ENCODE results near the gene CIROP.

The CIROP gene

GRCh38 chr14:23128969-23129758 lies 24.4 kb upstream of the CIROP start:
- peaks cover 44% of the 10 kb centered on the region for H3K36me3 ChIP-seq (ENCODE audit: control insufficient read depth, low read depth, low read length)
- H3K4me1 ChIP-seq (ENCODE audit: control insufficient read depth, low read depth, low read length): peaks cover 4% of the 10 kb centered on the region
- H3K27ac ChIP-seq (ENCODE audit: low read length): no peak overlapping the region
- H3K9ac ChIP-seq (ENCODE audit: low read length): no peak overlapping the region
- no peak overlapping the region for H3K4me3 ChIP-seq (ENCODE audit: low read length)
- H3K27me3 ChIP-seq (ENCODE audit: control insufficient read depth, insufficient read depth, low read length): no peaks in the 10 kb centered on the region
- H3K9me3 ChIP-seq (ENCODE audit: control insufficient read depth, low read depth, low read length): no peaks in the 10 kb centered on the region

GRCh38 chr14:23127861-23128260 lies 23.1 kb upstream of the CIROP start:
- Histone ChIP-seq H3K27me3 (ENCODE audit: control insufficient read depth, insufficient read depth, low read length) (no peaks in the 10 kb centered on the region), H3K4me1 (ENCODE audit: control insufficient read depth, low read depth, low read length) (peaks cover 7% of the 10 kb centered on the region), H3K9ac (ENCODE audit: low read length) (no peak overlapping the region), H3K27ac (ENCODE audit: low read length) (no peak overlapping the region), H3K36me3 (ENCODE audit: control insufficient read depth, low read depth, low read length) (peaks cover 44% of the 10 kb centered on the region), H3K4me3 (ENCODE audit: low read length) (no peak overlapping the region), H3K9me3 (ENCODE audit: control insufficient read depth, low read depth, low read length) (no peaks in the 10 kb centered on the region)

- H3K4me1 ChIP-seq (ENCODE audit: control insufficient read depth, low read depth, low read length): peaks cover 7% of the 10 kb centered on the region
- H3K9ac ChIP-seq (ENCODE audit: low read length): no peak overlapping the region
- peaks cover 44% of the 10 kb centered on the region for H3K36me3 ChIP-seq (ENCODE audit: control insufficient read depth, low read depth, low read length)
- no peak overlapping the region for H3K27ac ChIP-seq (ENCODE audit: low read length)
- no peaks in the 10 kb centered on the region for H3K27me3 ChIP-seq (ENCODE audit: control insufficient read depth, insufficient read depth, low read length)
- no peak overlapping the region for H3K4me3 ChIP-seq (ENCODE audit: low read length)
- no peaks in the 10 kb centered on the region for H3K9me3 ChIP-seq (ENCODE audit: control insufficient read depth, low read depth, low read length)
Observed at GRCh38 chr14:23126548-23127278, 21.9 kb upstream of the CIROP start.

GRCh38 chr14:23125933-23126524 lies 21.2 kb upstream of the CIROP start:
- H3K9ac ChIP-seq (ENCODE audit: low read length): no peak overlapping the region
- H3K4me3 ChIP-seq (ENCODE audit: low read length): no peak overlapping the region
- peaks cover 11% of the 10 kb centered on the region for H3K4me1 ChIP-seq (ENCODE audit: control insufficient read depth, low read depth, low read length)
- no peaks in the 10 kb centered on the region for H3K9me3 ChIP-seq (ENCODE audit: control insufficient read depth, low read depth, low read length)
- no peak overlapping the region for H3K27ac ChIP-seq (ENCODE audit: low read length)
- H3K27me3 ChIP-seq (ENCODE audit: control insufficient read depth, insufficient read depth, low read length): no peaks in the 10 kb centered on the region
- H3K36me3 ChIP-seq (ENCODE audit: control insufficient read depth, low read depth, low read length): peaks cover 37% of the 10 kb centered on the region

- Histone ChIP-seq H3K27me3 (ENCODE audit: control insufficient read depth, insufficient read depth, low read length) (no peaks in the 10 kb centered on the region), H3K4me1 (ENCODE audit: control insufficient read depth, low read depth, low read length) (peaks cover 14% of the 10 kb centered on the region), H3K9ac (ENCODE audit: low read length) (no peak overlapping the region), H3K36me3 (ENCODE audit: control insufficient read depth, low read depth, low read length) (peaks cover 27% of the 10 kb centered on the region), H3K27ac (ENCODE audit: low read length) (no peak overlapping the region), H3K4me3 (ENCODE audit: low read length) (no peak overlapping the region), H3K9me3 (ENCODE audit: control insufficient read depth, low read depth, low read length) (no peaks in the 10 kb centered on the region)
Observed at GRCh38 chr14:23125011-23125410, 20.2 kb upstream of the CIROP start.

- Histone ChIP-seq H3K9ac (ENCODE audit: low read length) (no peak overlapping the region), H3K36me3 (ENCODE audit: control insufficient read depth, low read depth, low read length) (peaks cover 21% of the 10 kb centered on the region), H3K4me1 (ENCODE audit: control insufficient read depth, low read depth, low read length) (peaks cover 14% of the 10 kb centered on the region)
Observed at GRCh38 chr14:23124337-23124954, 19.7 kb upstream of the CIROP start.

GRCh38 chr14:23123419-23123818 lies 18.6 kb upstream of the CIROP start:
- Histone ChIP-seq H3K27ac (ENCODE audit: low read length) (no peak overlapping the region), H3K9me3 (ENCODE audit: control insufficient read depth, low read depth, low read length) (no peaks in the 10 kb centered on the region), H3K4me3 (ENCODE audit: low read length) (no peak overlapping the region), H3K27me3 (ENCODE audit: control insufficient read depth, insufficient read depth, low read length) (no peaks in the 10 kb centered on the region), H3K4me1 (ENCODE audit: control insufficient read depth, low read depth, low read length) (peaks cover 18% of the 10 kb centered on the region), H3K9ac (ENCODE audit: low read length) (no peak overlapping the region), H3K36me3 (ENCODE audit: control insufficient read depth, low read depth, low read length) (peaks cover 12% of the 10 kb centered on the region)

More at GRCh38 chr14:23124337-23124954, 19.7 kb upstream of the CIROP start:
- H3K4me3 ChIP-seq (ENCODE audit: low read length): no peak overlapping the region
- no peaks in the 10 kb centered on the region for H3K9me3 ChIP-seq (ENCODE audit: control insufficient read depth, low read depth, low read length)
- no peak overlapping the region for H3K27ac ChIP-seq (ENCODE audit: low read length)
- no peaks in the 10 kb centered on the region for H3K27me3 ChIP-seq (ENCODE audit: control insufficient read depth, insufficient read depth, low read length)

GRCh38 chr14:23122086-23122485 lies 17.3 kb upstream of the CIROP start:
- Histone ChIP-seq H3K4me3 (ENCODE audit: low read length) (no peak overlapping the region), H3K9ac (ENCODE audit: low read length) (no peak overlapping the region), H3K9me3 (ENCODE audit: control insufficient read depth, low read depth, low read length) (no peaks in the 10 kb centered on the region), H3K27me3 (ENCODE audit: control insufficient read depth, insufficient read depth, low read length) (no peaks in the 10 kb centered on the region), H3K4me1 (ENCODE audit: control insufficient read depth, low read depth, low read length) (peaks cover 18% of the 10 kb centered on the region), H3K36me3 (ENCODE audit: control insufficient read depth, low read depth, low read length) (peaks cover 4% of the 10 kb centered on the region), H3K27ac (ENCODE audit: low read length) (no peak overlapping the region)

- Histone ChIP-seq H3K27ac (ENCODE audit: low read length) (no peak overlapping the region), H3K4me1 (ENCODE audit: control insufficient read depth, low read depth, low read length) (peaks cover 18% of the 10 kb centered on the region), H3K36me3 (ENCODE audit: control insufficient read depth, low read depth, low read length) (no peaks in the 10 kb centered on the region), H3K4me3 (ENCODE audit: low read length) (no peak overlapping the region), H3K9me3 (ENCODE audit: control insufficient read depth, low read depth, low read length) (no peaks in the 10 kb centered on the region), H3K9ac (ENCODE audit: low read length) (no peak overlapping the region), H3K27me3 (ENCODE audit: control insufficient read depth, insufficient read depth, low read length) (no peaks in the 10 kb centered on the region)
Observed at GRCh38 chr14:23121361-23121771, 16.6 kb upstream of the CIROP start.

GRCh38 chr14:23120541-23121251 lies 15.9 kb upstream of the CIROP start:
- Histone ChIP-seq H3K9me3 (ENCODE audit: control insufficient read depth, low read depth, low read length) (no peaks in the 10 kb centered on the region), H3K27me3 (ENCODE audit: control insufficient read depth, insufficient read depth, low read length) (no peaks in the 10 kb centered on the region), H3K4me3 (ENCODE audit: low read length) (no peak overlapping the region), H3K4me1 (ENCODE audit: control insufficient read depth, low read depth, low read length) (peaks cover 14% of the 10 kb centered on the region), H3K9ac (ENCODE audit: low read length) (no peak overlapping the region), H3K27ac (ENCODE audit: low read length) (no peak overlapping the region), H3K36me3 (ENCODE audit: control insufficient read depth, low read depth, low read length) (no peaks in the 10 kb centered on the region)
